Hematopoietic multipotent progenitor cell treated with erythropoietin and hydrocortisone succinate and interleukin-3 and kit ligand, for 8 days (in vitro differentiated cells): Measurements from ENCODE around the gene PYGM.
A peak's percentile ranks its signal among the peaks of the same experiment; 100 is the strongest.

Experiments
- DNase-seq: peaks from one replicate; pipeline ENCODE4 v3.0.0-alpha.2; 2015

Gene PYGM

GRCh38 chr11:64790205-64791095 is 30.7 kb upstream of the PYGM start:
- DNase-seq: no peak

- no peak for DNase-seq
These were observed 29.8 kb upstream of the PYGM start for GRCh38 chr11:64789331-64790204.

- no peak for DNase-seq
These were observed 28.8 kb upstream of the PYGM start for GRCh38 chr11:64788321-64789215.

GRCh38 chr11:64787526-64788320 is 27.9 kb upstream of the PYGM start:
- DNase-seq: peak; percentile 71

- DNase-seq: no peak
These were observed 26.5 kb upstream of the PYGM start for GRCh38 chr11:64786308-64786707.

GRCh38 chr11:64784813-64785581 is 25.2 kb upstream of the PYGM start:
- no peak for DNase-seq

- DNase-seq: peak; percentile 100
These were observed 18.9 kb upstream of the PYGM start, which contains the start of gene SF1 for GRCh38 chr11:64778473-64779298. TSS of gene SF1 (minus strand) at chr11:64778542. CDS start at chr11:64778392, 150 bp downstream.

- no peak for DNase-seq
These were observed 18.4 kb upstream of the PYGM start for GRCh38 chr11:64778223-64778472.

- peak; percentile 84 for DNase-seq
These were observed 17.9 kb upstream of the PYGM start for GRCh38 chr11:64777449-64778222.

- DNase-seq: no peak
These were observed 17.1 kb upstream of the PYGM start for GRCh38 chr11:64776875-64777274.

- DNase-seq: no peak
These were observed 16.7 kb upstream of the PYGM start for GRCh38 chr11:64776425-64776824.

GRCh38 chr11:64774144-64774543 is 14.4 kb upstream of the PYGM start:
- DNase-seq: no peak

- no peak for DNase-seq
These were observed 12.7 kb upstream of the PYGM start for GRCh38 chr11:64772303-64773018.

GRCh38 chr11:64771861-64772260 is 12.1 kb upstream of the PYGM start:
- no peak for DNase-seq

- DNase-seq: no peak
These were observed 10.3 kb upstream of the PYGM start for GRCh38 chr11:64770120-64770519.

GRCh38 chr11:64769283-64769682 is 9.5 kb upstream of the PYGM start:
- no peak for DNase-seq

GRCh38 chr11:64768300-64768694 is 8.5 kb upstream of the PYGM start:
- DNase-seq: no peak

GRCh38 chr11:64767344-64768299 is 7.8 kb upstream of the PYGM start:
- peak; percentile 80 for DNase-seq
